Measurements from ENCODE around the gene DLL3. TPM values are rescaled to one million over a fixed set of nuclear protein-coding genes. Genes with fewer than 3 reads are reported as not detected.
A peak's percentile ranks its signal among the peaks of the same experiment; 100 is the strongest.

DLL3 gene
- total RNA-seq, 3 donors from 2014 or later (not counting 1 experiment from before 2014, with no cell fraction given), result not detected

DNA sequence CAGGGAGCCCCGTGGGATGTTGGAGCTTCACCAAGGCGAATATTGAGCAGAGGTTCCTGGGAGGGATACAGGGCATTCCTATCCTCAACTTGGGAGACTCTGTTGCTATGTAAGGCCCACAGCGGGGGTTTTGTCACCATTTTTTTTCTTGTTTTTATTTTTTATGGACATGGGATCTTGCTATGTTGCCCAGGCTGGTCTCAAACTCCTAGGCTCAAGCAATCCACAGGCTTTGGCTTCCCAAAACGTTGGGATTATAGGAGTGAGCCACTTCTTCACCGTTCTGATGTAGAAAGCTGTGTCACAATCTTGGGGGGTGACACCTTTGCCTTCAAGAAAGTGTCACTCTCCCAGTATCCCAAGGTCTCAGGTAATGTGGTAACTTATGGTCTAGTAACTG, 2.6 kb downstream of the DLL3 start:
- ATAC-seq, result no peak

DNA sequence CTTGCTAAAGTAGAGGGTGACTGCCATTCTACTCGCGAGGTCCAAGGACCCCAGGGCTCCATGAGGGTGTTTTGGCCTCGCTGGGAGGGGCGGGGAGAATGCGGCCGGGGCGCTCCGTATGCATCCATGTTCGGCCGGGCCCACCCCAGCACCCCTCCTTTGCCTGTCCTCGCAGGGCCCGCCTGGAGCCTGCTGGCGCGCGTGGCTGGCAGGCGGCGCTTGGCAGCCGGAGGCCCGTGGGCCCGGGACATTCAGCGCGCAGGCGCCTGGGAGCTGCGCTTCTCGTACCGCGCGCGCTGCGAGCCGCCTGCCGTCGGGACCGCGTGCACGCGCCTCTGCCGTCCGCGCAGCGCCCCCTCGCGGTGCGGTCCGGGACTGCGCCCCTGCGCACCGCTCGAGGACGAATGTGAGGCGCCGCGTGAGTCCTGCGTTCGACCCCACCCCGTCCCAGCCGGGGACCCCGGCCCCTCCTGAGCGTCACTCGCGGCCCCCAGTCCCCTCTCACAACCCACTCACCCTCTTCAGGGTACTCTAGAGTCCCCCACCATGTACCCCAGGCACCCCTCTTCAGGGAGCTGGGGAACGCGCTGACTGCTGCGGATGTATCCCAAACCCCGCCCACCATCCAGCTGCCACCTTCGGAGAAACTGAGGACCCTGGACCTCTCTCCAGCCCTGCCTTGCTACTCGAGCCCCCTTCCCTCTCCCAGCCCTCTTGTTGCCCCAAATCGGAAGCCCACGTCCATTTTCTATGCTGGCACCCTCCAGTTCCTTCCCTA, 4.1 kb downstream of the DLL3 start:
- H3K4me3 ChIP-seq (ENCODE audit: low read length), result no peak overlapping the region
- H3K27me3 ChIP-seq (ENCODE audit: control insufficient read depth, insufficient read depth, low read length), result peaks cover 39% of the 10 kb centered on the region
- DNase-seq (peak; percentile 77 to 92), ATAC-seq (peak; percentile 84 to 93 (median 91))
- H3K27ac ChIP-seq (ENCODE audit: low read length), result no peak overlapping the region
- H3K36me3 ChIP-seq (ENCODE audit: control insufficient read depth, insufficient read depth, low read length), result no peaks in the 10 kb centered on the region
- Mint-ChIP-seq H3K27me3 (ENCODE audit: low read depth in 2 of 2) (peaks cover 60 to 64% of the 10 kb centered on the region in 2 donors), H3K9me3 (no peaks in the 10 kb centered on the region), H3K27ac (peak overlapping the region in 1 of 2 donors; percentile 8), H3K4me1 (peaks cover 19 to 49% of the 10 kb centered on the region in 2 donors), H3K4me3 (no peak overlapping the region), H3K36me3 (no peaks in the 10 kb centered on the region)
- intact Hi-C loops (cut with micrococcal nuclease), result no loop called here
- WGBS (ENCODE audit: insufficient coverage), result 18% methylated on average over 69 of the region's 69 CpGs
- TF ChIP-seq, protein P1, sequence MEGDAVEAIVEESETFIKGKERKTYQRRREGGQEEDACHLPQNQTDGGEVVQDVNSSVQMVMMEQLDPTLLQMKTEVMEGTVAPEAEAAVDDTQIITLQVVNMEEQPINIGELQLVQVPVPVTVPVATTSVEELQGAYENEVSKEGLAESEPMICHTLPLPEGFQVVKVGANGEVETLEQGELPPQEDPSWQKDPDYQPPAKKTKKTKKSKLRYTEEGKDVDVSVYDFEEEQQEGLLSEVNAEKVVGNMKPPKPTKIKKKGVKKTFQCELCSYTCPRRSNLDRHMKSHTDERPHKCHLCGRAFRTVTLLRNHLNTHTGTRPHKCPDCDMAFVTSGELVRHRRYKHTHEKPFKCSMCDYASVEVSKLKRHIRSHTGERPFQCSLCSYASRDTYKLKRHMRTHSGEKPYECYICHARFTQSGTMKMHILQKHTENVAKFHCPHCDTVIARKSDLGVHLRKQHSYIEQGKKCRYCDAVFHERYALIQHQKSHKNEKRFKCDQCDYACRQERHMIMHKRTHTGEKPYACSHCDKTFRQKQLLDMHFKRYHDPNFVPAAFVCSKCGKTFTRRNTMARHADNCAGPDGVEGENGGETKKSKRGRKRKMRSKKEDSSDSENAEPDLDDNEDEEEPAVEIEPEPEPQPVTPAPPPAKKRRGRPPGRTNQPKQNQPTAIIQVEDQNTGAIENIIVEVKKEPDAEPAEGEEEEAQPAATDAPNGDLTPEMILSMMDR (IDR thresholded peaks at IDR 0.05), result peak; percentile 90
- H3K9me3 ChIP-seq (ENCODE audit: control insufficient read depth, insufficient read depth, low read length), result no peaks in the 10 kb centered on the region
- peaks cover 33% of the 10 kb centered on the region for H3K4me1 ChIP-seq (ENCODE audit: control insufficient read depth, insufficient read depth, low read length)

More for the DNA sequence above, 2.6 kb downstream of the DLL3 start:
- peaks cover 39% of the 10 kb centered on the region for H3K27me3 ChIP-seq (ENCODE audit: control insufficient read depth, insufficient read depth, low read length)
- H3K9me3 Mint-ChIP-seq, result no peaks in the 10 kb centered on the region
- no peak overlapping the region for H3K4me3 ChIP-seq (ENCODE audit: low read length)
- H3K4me3 Mint-ChIP-seq, result no peak overlapping the region
- H3K27ac Mint-ChIP-seq, result no peak overlapping the region
- peaks cover 19 to 39% of the 10 kb centered on the region in 2 donors for H3K4me1 Mint-ChIP-seq
- H3K36me3 Mint-ChIP-seq, result no peaks in the 10 kb centered on the region
- H3K4me1 ChIP-seq (ENCODE audit: control insufficient read depth, insufficient read depth, low read length), result peaks cover 26% of the 10 kb centered on the region
- 73% methylated on average over 5 of the region's 5 CpGs for WGBS (ENCODE audit: insufficient coverage)
- no peaks in the 10 kb centered on the region for H3K36me3 ChIP-seq (ENCODE audit: control insufficient read depth, insufficient read depth, low read length)
- H3K9me3 ChIP-seq (ENCODE audit: control insufficient read depth, insufficient read depth, low read length), result no peaks in the 10 kb centered on the region
- TF ChIP-seq, protein P1 (IDR thresholded peaks at IDR 0.05), result no peak
- intact Hi-C loops (cut with micrococcal nuclease), result no loop called here
- no peak for DNase-seq
- H3K27me3 Mint-ChIP-seq (ENCODE audit: low read depth in 2 of 2), result peaks cover 54 to 61% of the 10 kb centered on the region in 2 donors
- H3K27ac ChIP-seq (ENCODE audit: low read length), result no peak overlapping the region

DNA sequence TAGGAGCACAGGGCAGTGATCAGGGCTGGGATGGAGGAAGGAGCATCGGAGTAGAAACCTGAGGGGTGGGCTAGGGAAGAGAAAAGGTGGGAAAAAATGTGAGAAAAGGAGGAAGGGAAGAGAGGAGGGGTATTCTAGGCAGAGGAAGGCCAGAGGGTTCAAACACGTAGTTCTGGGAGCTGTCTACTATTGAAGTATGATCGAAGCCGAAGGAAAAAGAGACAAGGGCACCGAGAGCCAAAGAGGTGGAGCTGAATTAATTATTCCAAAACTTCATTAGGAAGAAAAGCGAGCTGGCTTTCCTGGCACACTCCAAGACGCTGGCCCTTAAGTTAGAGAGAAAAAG, 7.8 kb downstream of the DLL3 start:
- Histone ChIP-seq H3K36me3 (ENCODE audit: control insufficient read depth, insufficient read depth, low read length) (no peaks in the 10 kb centered on the region), H3K9me3 (ENCODE audit: control insufficient read depth, insufficient read depth, low read length) (no peaks in the 10 kb centered on the region), H3K4me3 (ENCODE audit: low read length) (no peak overlapping the region), H3K27ac (ENCODE audit: low read length) (no peak overlapping the region), H3K27me3 (ENCODE audit: control insufficient read depth, insufficient read depth, low read length) (peaks cover 22% of the 10 kb centered on the region), H3K4me1 (ENCODE audit: control insufficient read depth, insufficient read depth, low read length) (peaks cover 17% of the 10 kb centered on the region)
- Mint-ChIP-seq H3K4me1 (peaks cover 5 to 32% of the 10 kb centered on the region in 2 donors), H3K36me3 (no peaks in the 10 kb centered on the region), H3K27ac (no peak overlapping the region), H3K27me3 (ENCODE audit: low read depth in 2 of 2) (peaks cover 49 to 54% of the 10 kb centered on the region in 2 donors), H3K9me3 (no peaks in the 10 kb centered on the region), H3K4me3 (peak overlapping the region; percentile 56)
- intact Hi-C loops (cut with micrococcal nuclease), result no loop called here
- DNase-seq (no peak), ATAC-seq (no peak)
- TF ChIP-seq, protein P1 (IDR thresholded peaks at IDR 0.05), result no peak
- WGBS (ENCODE audit: insufficient coverage), result 68% methylated on average over 7 of the region's 7 CpGs
